ENCODE data around the gene VPS13D.

DNA sequence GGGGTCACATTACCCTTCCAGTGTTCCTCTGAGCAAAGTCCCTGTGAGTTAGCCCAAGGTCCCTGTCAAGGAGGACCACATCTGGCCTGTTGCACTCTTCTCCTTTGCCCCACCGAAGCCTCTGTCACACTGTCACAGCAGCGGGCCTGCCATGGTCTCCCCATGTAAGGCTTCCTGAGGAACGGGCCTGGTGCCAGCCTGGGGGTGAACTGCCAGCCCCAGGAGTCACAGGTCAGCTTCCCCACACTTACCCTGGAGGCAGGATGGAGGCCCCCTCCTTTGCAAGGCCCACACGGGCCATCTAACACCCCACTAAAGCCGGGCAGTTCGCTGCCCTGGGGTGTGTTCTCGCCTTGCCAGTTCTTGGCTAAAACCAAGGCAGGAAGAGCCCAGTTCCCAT is 48.9 kb upstream of the VPS13D start:
- TF ChIP-seq ZNF274 (IDR thresholded peaks at IDR 0.05; ENCODE audit: low read depth, low read length): no peak
- TF ChIP-seq YY1 (IDR thresholded peaks at IDR 0.05; ENCODE audit: insufficient read depth, insufficient read length): no peak
- TF ChIP-seq SUZ12 (IDR thresholded peaks at IDR 0.05; ENCODE audit: extremely low read depth, insufficient read depth, insufficient read length): no peak

All from NT2/D1 (cell line).